ENCODE measurements around the gene ZBTB34. TPM values are rescaled to one million over a fixed set of nuclear protein-coding genes. Genes with fewer than 3 reads are reported as not detected.

ZBTB34 gene
- total RNA-seq, 4 donors from 2014 or later = 4.0 to 8.2 (median 4.5) TPM

DNA sequence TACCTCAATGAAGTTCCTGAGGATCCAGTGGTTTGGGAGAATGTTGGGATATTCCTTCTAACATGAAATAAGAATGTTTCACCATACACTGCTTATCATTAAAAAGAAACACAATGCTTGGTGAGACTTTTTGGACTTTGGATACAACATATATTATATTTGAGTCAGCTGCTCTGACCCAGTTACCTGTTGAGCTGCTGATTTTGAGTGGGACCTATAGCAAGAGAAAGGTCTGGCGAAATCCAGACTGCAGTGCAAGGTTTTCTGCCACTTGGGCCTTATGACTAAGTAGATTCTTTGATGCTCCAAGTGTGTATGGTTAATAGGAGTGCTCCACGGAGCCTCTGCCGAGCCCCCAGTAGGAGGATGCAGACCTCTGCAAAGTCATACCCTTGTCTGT is 44.1 kb downstream of the ZBTB34 start:
- Histone ChIP-seq H3K27me3 (peaks cover 0 to 35% (median 0%) of the 10 kb centered on the region in 4 donors), H3K36me3 (no peaks in the 10 kb centered on the region), H3K27ac (no peak overlapping the region), H3K9me3 (no peaks in the 10 kb centered on the region), H3K4me3 (no peak overlapping the region), H3K4me1 (no peaks in the 10 kb centered on the region)
- intact Hi-C loops (cut with DNase I) = no loop called here
- no peak for DNase-seq
- WGBS, 2 donors = 78 to 92% methylated on average over 2 to 3 of the region's 3 CpGs
- TF ChIP-seq CTCF (IDR thresholded peaks at IDR 0.05) = no peak
- no peak for TF ChIP-seq POLR2A (IDR thresholded peaks at IDR 0.05)

GRCh38 chr9:126906091-126906490 is 45.7 kb downstream of the ZBTB34 start:
- DNase-seq = no peak
- TF ChIP-seq CTCF (IDR thresholded peaks at IDR 0.05) = no peak
- TF ChIP-seq POLR2A (IDR thresholded peaks at IDR 0.05) = no peak
- Histone ChIP-seq H3K4me3 (no peak overlapping the region), H3K36me3 (no peaks in the 10 kb centered on the region), H3K27me3 (peaks cover 0 to 35% (median 0%) of the 10 kb centered on the region in 4 donors), H3K4me1 (no peaks in the 10 kb centered on the region), H3K9me3 (no peaks in the 10 kb centered on the region), H3K27ac (no peak overlapping the region)
- 71 to 77% methylated on average over 5 to 6 of the region's 6 CpGs for WGBS, 2 donors
- intact Hi-C loops (cut with DNase I) = no loop called here

GRCh38 chr9:126907058-126907457 is 46.6 kb downstream of the ZBTB34 start:
- Histone ChIP-seq H3K9me3 (no peaks in the 10 kb centered on the region), H3K4me3 (no peak overlapping the region), H3K36me3 (no peaks in the 10 kb centered on the region), H3K27me3 (peaks cover 0 to 35% (median 0%) of the 10 kb centered on the region in 4 donors), H3K27ac (no peak overlapping the region), H3K4me1 (no peaks in the 10 kb centered on the region)
- intact Hi-C loops (cut with DNase I) = no loop called here
- 60 to 87% methylated on average over 2 of the region's 2 CpGs for WGBS, 2 donors
- DNase-seq = no peak
- TF ChIP-seq CTCF (IDR thresholded peaks at IDR 0.05) = no peak
- TF ChIP-seq POLR2A (IDR thresholded peaks at IDR 0.05) = no peak

GRCh38 chr9:126914458-126915280 is 54.2 kb downstream of the ZBTB34 start, which contains the start of gene RALGPS1:
RALGPS1 (plus strand) TSS chr9:126914782; CDS start chr9:126962290, 47,508 bp downstream.
- peaks cover 8 to 20% (median 10%) of the 10 kb centered on the region in 3 donors for H3K4me1 ChIP-seq
- H3K27me3 ChIP-seq = no peaks in the 10 kb centered on the region

More at GRCh38 chr9:126914458-126915280, 54.2 kb downstream of the ZBTB34 start, which contains the start of gene RALGPS1:
- H3K9me3 ChIP-seq = no peaks in the 10 kb centered on the region
- H3K27ac ChIP-seq = peak within 1 kb of the TSS; percentile 81 to 95 (median 90)
- H3K4me3 ChIP-seq = peak within 1 kb of the TSS; percentile 48 to 90 (median 70)
- 0% methylated on average over 13 to 16 of the region's 105 CpGs for WGBS, 2 donors
- intact Hi-C loops (cut with DNase I) = loop anchor here (10.0 kb wide), 1 partner anchor 50 kb away; the partner anchor contains the start of gene ZBTB34
- TF ChIP-seq CTCF (IDR thresholded peaks at IDR 0.05) (no peak), POLR2A (IDR thresholded peaks at IDR 0.05) (peak in 1 of 4 donors; percentile 59)
- peak; percentile 71 for DNase-seq
- H3K36me3 ChIP-seq = no peaks in the 10 kb centered on the region
